ENCODE data around the gene RBM34.
"Not testable (repeated sequence)": the region's sequence is repeated elsewhere in the genome, so short reads cannot be mapped to it uniquely, and the experiment has no call there.

Gene RBM34

GRCh38 chr1:235160957-235161684, at the start of gene RBM34:
RBM34 (minus strand) TSS chr1:235161250; CDS start chr1:235161226, 24 bp downstream.
- peak; percentile 90 to 93 for DNase-seq

- DNase-seq = peak; percentile 24 to 51
These were observed 46.1 kb upstream of the RBM34 start for GRCh38 chr1:235207209-235207565.

- peak in 1 of 2 donors; percentile 16 for DNase-seq
These were observed 45.6 kb upstream of the RBM34 start for GRCh38 chr1:235206533-235207208.

- no peak for DNase-seq
These were observed 44.6 kb upstream of the RBM34 start for GRCh38 chr1:235205687-235206086.

GRCh38 chr1:235203428-235203827, 42.4 kb upstream of the RBM34 start:
- no peak for DNase-seq

- not testable (repeated sequence) for DNase-seq
These were observed 41.4 kb upstream of the RBM34 start for GRCh38 chr1:235202447-235202846.

GRCh38 chr1:235199441-235199840, 38.4 kb upstream of the RBM34 start:
- DNase-seq = no peak

GRCh38 chr1:235190431-235190830, 29.4 kb upstream of the RBM34 start:
- no peak for DNase-seq

GRCh38 chr1:235187316-235187715, 26.3 kb upstream of the RBM34 start:
- no peak for DNase-seq

GRCh38 chr1:235181561-235182245, 20.7 kb upstream of the RBM34 start:
- DNase-seq = no peak

GRCh38 chr1:235180916-235181460, 19.9 kb upstream of the RBM34 start:
- no peak for DNase-seq

- no peak for DNase-seq
These were observed 15.4 kb upstream of the RBM34 start for GRCh38 chr1:235176486-235176885.

- DNase-seq = no peak
These were observed 8.9 kb upstream of the RBM34 start for GRCh38 chr1:235169986-235170385.

GRCh38 chr1:235168375-235168774, 7.3 kb upstream of the RBM34 start:
- no peak for DNase-seq

GRCh38 chr1:235161685-235162327, 756 bp upstream of the RBM34 start:
- DNase-seq = no peak

GRCh38 chr1:235160383-235160956, 580 bp downstream of the RBM34 start:
- DNase-seq = no peak

- not testable (repeated sequence) for DNase-seq
These were observed 1.1 kb downstream of the RBM34 start for GRCh38 chr1:235159930-235160329.

GRCh38 chr1:235159284-235159683, 1.8 kb downstream of the RBM34 start:
- not testable (repeated sequence) for DNase-seq

GRCh38 chr1:235158680-235159079, 2.4 kb downstream of the RBM34 start:
- no peak for DNase-seq

GRCh38 chr1:235157150-235157549, 3.9 kb downstream of the RBM34 start:
- DNase-seq = no peak

- no peak for DNase-seq
These were observed 4.3 kb downstream of the RBM34 start for GRCh38 chr1:235156740-235157139.

GRCh38 chr1:235156265-235156664, 4.8 kb downstream of the RBM34 start:
- no peak for DNase-seq

- DNase-seq = no peak
These were observed 8.8 kb downstream of the RBM34 start for GRCh38 chr1:235152235-235152634.
